ENCODE data around the gene PLD2.
A peak's percentile ranks its signal among the peaks of the same experiment; 100 is the strongest.

The PLD2 gene

GRCh38 chr17:4789701-4789950 is 17.3 kb upstream of the PLD2 start:
- FAIRE-seq (no peak), DNase-seq (ENCODE audit: insufficient read length, low spot score) (no peak)
- no peak for TF ChIP-seq TAF1 (IDR thresholded peaks at IDR 0.05; ENCODE audit: low read depth, low read length)
- no peak for TF ChIP-seq SPI1 (IDR thresholded peaks at IDR 0.05; ENCODE audit: low read depth, low read length)
- no peak for TF ChIP-seq POLR2A (IDR thresholded peaks at IDR 0.05; ENCODE audit: low read depth, low read length)
- no peak for TF ChIP-seq POU2F2 (IDR thresholded peaks at IDR 0.05; ENCODE audit: low read depth, low read length)
- no peak for TF ChIP-seq POLR2AphosphoS5 (IDR thresholded peaks at IDR 0.05; ENCODE audit: low read depth, low read length)
- no peak for TF ChIP-seq PAX5 (IDR thresholded peaks at IDR 0.05; ENCODE audit: insufficient read depth, low read length, severe bottlenecking)

GRCh38 chr17:4789951-4790704 is 16.8 kb upstream of the PLD2 start:
- DNase-seq (ENCODE audit: insufficient read length, low spot score) = peak; percentile 96
- TF ChIP-seq PAX5 (IDR thresholded peaks at IDR 0.05; ENCODE audit: insufficient read depth, low read length, severe bottlenecking) (no peak), POLR2AphosphoS5 (IDR thresholded peaks at IDR 0.05; ENCODE audit: low read depth, low read length) (no peak), POLR2A (IDR thresholded peaks at IDR 0.05; ENCODE audit: low read depth, low read length) (no peak), TAF1 (IDR thresholded peaks at IDR 0.05; ENCODE audit: low read depth, low read length) (no peak), POU2F2 (IDR thresholded peaks at IDR 0.05; ENCODE audit: low read depth, low read length) (no peak), SPI1 (IDR thresholded peaks at IDR 0.05; ENCODE audit: low read depth, low read length) (no peak)
- peak; percentile 96 for FAIRE-seq

- FAIRE-seq (no peak), DNase-seq (ENCODE audit: insufficient read length, low spot score) (no peak)
- TF ChIP-seq POU2F2 (IDR thresholded peaks at IDR 0.05; ENCODE audit: low read depth, low read length) (no peak), TAF1 (IDR thresholded peaks at IDR 0.05; ENCODE audit: low read depth, low read length) (no peak)
These were observed 16.3 kb upstream of the PLD2 start for GRCh38 chr17:4790705-4791088.

DNA sequence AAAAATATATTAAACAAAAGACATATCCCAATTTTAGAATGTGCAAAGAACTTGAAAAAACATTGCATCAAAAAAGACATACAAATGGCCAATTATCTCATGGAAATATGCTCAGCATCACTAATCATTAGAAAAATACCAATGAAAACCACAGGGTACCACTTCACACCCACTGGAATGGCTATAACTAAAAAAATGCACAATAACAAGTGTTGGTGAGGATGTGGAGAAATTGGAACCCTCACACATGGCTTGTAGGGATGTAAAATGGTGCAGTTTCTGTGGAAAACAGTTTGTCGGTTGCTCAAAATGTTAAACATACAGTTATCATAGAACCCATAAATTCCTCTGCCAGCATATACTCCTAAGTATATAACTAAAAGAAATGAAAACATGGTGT is 11.8 kb upstream of the PLD2 start:
- TF ChIP-seq PAX5 (IDR thresholded peaks at IDR 0.05; ENCODE audit: insufficient read depth, low read length, severe bottlenecking) (no peak), POLR2AphosphoS5 (IDR thresholded peaks at IDR 0.05; ENCODE audit: low read depth, low read length) (no peak), SPI1 (IDR thresholded peaks at IDR 0.05; ENCODE audit: low read depth, low read length) (no peak), POU2F2 (IDR thresholded peaks at IDR 0.05; ENCODE audit: low read depth, low read length) (no peak), TAF1 (IDR thresholded peaks at IDR 0.05; ENCODE audit: low read depth, low read length) (no peak), POLR2A (IDR thresholded peaks at IDR 0.05; ENCODE audit: low read depth, low read length) (no peak)
- FAIRE-seq = no peak

GRCh38 chr17:4796552-4796920 is 10.4 kb upstream of the PLD2 start:
- TF ChIP-seq POLR2A (IDR thresholded peaks at IDR 0.05; ENCODE audit: low read depth, low read length) (no peak), SPI1 (IDR thresholded peaks at IDR 0.05; ENCODE audit: low read depth, low read length) (0 out of 2 replicates have a peak, but pooled peaks have one; percentile 20)
- DNase-seq (ENCODE audit: insufficient read length, low spot score) (no peak), FAIRE-seq (no peak)

More for the DNA sequence above, 11.8 kb upstream of the PLD2 start:
- no peak for DNase-seq (ENCODE audit: insufficient read length, low spot score)

- FAIRE-seq (peak; percentile 92), DNase-seq (ENCODE audit: insufficient read length, low spot score) (no peak)
- no peak for TF ChIP-seq POLR2AphosphoS5 (IDR thresholded peaks at IDR 0.05; ENCODE audit: low read depth, low read length)
These were observed 6.3 kb upstream of the PLD2 start for GRCh38 chr17:4800462-4801196.

GRCh38 chr17:4802228-4802627 is 4.7 kb upstream of the PLD2 start, which contains the start of gene C17orf114:
TSS of gene C17orf114 (minus strand) at chr17:4802328.
- no peak for DNase-seq (ENCODE audit: insufficient read length, low spot score)
- no peak for FAIRE-seq
- TF ChIP-seq POU2F2 (IDR thresholded peaks at IDR 0.05; ENCODE audit: low read depth, low read length) = no peak
- TF ChIP-seq PAX5 (IDR thresholded peaks at IDR 0.05; ENCODE audit: insufficient read depth, low read length, severe bottlenecking) = no peak
- TF ChIP-seq POLR2A (IDR thresholded peaks at IDR 0.05; ENCODE audit: low read depth, low read length) = no peak
- no peak for TF ChIP-seq SPI1 (IDR thresholded peaks at IDR 0.05; ENCODE audit: low read depth, low read length)
- no peak for TF ChIP-seq POLR2AphosphoS5 (IDR thresholded peaks at IDR 0.05; ENCODE audit: low read depth, low read length)
- no peak for TF ChIP-seq TAF1 (IDR thresholded peaks at IDR 0.05; ENCODE audit: low read depth, low read length)

DNA sequence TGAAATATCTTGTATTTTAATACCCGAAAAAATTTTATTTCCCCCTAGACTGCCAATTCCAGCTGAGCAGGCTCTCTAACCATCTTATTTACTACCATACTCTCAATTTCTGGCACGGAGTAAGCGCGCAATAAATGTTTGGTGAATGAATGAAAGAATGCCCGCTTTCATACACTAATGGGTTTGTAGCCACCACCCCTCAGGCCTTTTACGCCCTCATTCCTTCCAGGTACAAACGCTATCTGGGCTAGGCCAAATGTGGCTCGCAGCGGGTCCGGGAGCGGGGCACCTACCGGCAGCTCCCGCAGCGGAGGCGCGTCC is 536 bp upstream of the PLD2 start:
- TF ChIP-seq SPI1 (IDR thresholded peaks at IDR 0.05; ENCODE audit: low read depth, low read length) (no peak), POLR2A (IDR thresholded peaks at IDR 0.05; ENCODE audit: low read depth, low read length) (no peak), TAF1 (IDR thresholded peaks at IDR 0.05; ENCODE audit: low read depth, low read length) (no peak), POU2F2 (IDR thresholded peaks at IDR 0.05; ENCODE audit: low read depth, low read length) (no peak), POLR2AphosphoS5 (IDR thresholded peaks at IDR 0.05; ENCODE audit: low read depth, low read length) (no peak), PAX5 (IDR thresholded peaks at IDR 0.05; ENCODE audit: insufficient read depth, low read length, severe bottlenecking) (no peak)
- DNase-seq (ENCODE audit: insufficient read length, low spot score) = no peak
- no peak for FAIRE-seq

- FAIRE-seq = peak; percentile 9
- no peak for DNase-seq (ENCODE audit: insufficient read length, low spot score)
These were observed 839 bp downstream of the PLD2 start for GRCh38 chr17:4807605-4808377.

DNA sequence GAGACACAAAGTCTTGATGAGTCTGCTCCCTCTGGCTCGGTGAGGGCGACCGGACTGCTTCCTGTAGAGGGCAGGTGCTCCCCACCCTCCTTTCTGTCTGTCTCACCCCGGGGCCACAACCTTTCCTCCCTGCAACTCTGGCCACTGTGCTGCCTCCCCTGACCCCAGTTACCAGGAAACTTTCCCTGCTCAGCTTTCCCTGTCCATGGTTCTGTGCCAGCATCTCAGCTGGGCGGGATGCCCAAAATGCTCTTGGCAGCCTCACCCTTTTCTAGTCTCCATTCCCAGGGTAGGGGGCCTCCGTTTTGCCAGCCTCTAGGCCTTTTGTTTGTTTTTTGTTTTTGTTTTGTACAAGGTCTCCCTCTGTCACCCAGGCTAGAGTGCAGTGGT is 1.4 kb downstream of the PLD2 start:
- DNase-seq (ENCODE audit: insufficient read length, low spot score) (no peak), FAIRE-seq (no peak)
- TF ChIP-seq PAX5 (IDR thresholded peaks at IDR 0.05; ENCODE audit: insufficient read depth, low read length, severe bottlenecking) (no peak), TAF1 (IDR thresholded peaks at IDR 0.05; ENCODE audit: low read depth, low read length) (no peak), SPI1 (IDR thresholded peaks at IDR 0.05; ENCODE audit: low read depth, low read length) (no peak), POLR2A (IDR thresholded peaks at IDR 0.05; ENCODE audit: low read depth, low read length) (no peak), POLR2AphosphoS5 (IDR thresholded peaks at IDR 0.05; ENCODE audit: low read depth, low read length) (no peak), POU2F2 (IDR thresholded peaks at IDR 0.05; ENCODE audit: low read depth, low read length) (no peak)

More at GRCh38 chr17:4807605-4808377, 839 bp downstream of the PLD2 start:
- TF ChIP-seq PAX5 (IDR thresholded peaks at IDR 0.05; ENCODE audit: insufficient read depth, low read length, severe bottlenecking) (no peak), TAF1 (IDR thresholded peaks at IDR 0.05; ENCODE audit: low read depth, low read length) (no peak), POLR2A (IDR thresholded peaks at IDR 0.05; ENCODE audit: low read depth, low read length) (no peak), POU2F2 (IDR thresholded peaks at IDR 0.05; ENCODE audit: low read depth, low read length) (no peak), SPI1 (IDR thresholded peaks at IDR 0.05; ENCODE audit: low read depth, low read length) (no peak)
